MM.1S (cell line): ENCODE results near the gene MTARC2.

Experiments
- DNase-seq: peaks from one replicate; pipeline ENCODE4 v3.0.0-alpha.2; 2015
- H2AFZ ChIP-seq: fragments of 300-600 bp; sonication (generic); 2 replicates; pipeline ENCODE4 v1.6.0; 2016; ENCODE audit warnings: antibody characterized with exemption, low read length
- H3F3A ChIP-seq: fragments of 300-600 bp; sonication (generic); 2 replicates; pipeline ENCODE4 v1.6.1; 2016; ENCODE audit warnings: mild to moderate bottlenecking, antibody characterized with exemption, low read length, moderate library complexity, mixed read lengths; ENCODE audit not compliant: insufficient read depth
- H3K27ac ChIP-seq: fragments of 300-600 bp; sonication (generic); 2 replicates; pipeline ENCODE4 v1.5.1; 2016; ENCODE audit warnings: mild to moderate bottlenecking, low read length
- H3K27me3 ChIP-seq: fragments of 300-600 bp; sonication (generic); replicated peaks from 2 replicates; pipeline ENCODE4 v1.6.0; 2016; ENCODE audit warnings: low read length; ENCODE audit not compliant: insufficient read depth
- H3K36me3 ChIP-seq: fragments of 300-600 bp; sonication (generic); replicated peaks from 2 replicates; pipeline ENCODE4 v1.6.1; 2016; ENCODE audit warnings: mild to moderate bottlenecking, low read length, mixed read lengths; ENCODE audit not compliant: insufficient read depth
- H3K4me1 ChIP-seq: fragments of 300-600 bp; sonication (generic); 2 replicates; pipeline ENCODE4 v1.6.1; 2016; ENCODE audit warnings: low read length, mixed read lengths
- H3K4me2 ChIP-seq: fragments of 300-600 bp; sonication (generic); 2 replicates; pipeline ENCODE4 v1.6.0; 2016; ENCODE audit warnings: low read depth, low read length
- H3K4me3 ChIP-seq: fragments of 300-600 bp; sonication (generic); 2 replicates; pipeline ENCODE4 v1.5.1; 2016; ENCODE audit warnings: low read length, mixed read lengths
- H3K79me2 ChIP-seq: fragments of 300-600 bp; sonication (generic); 2 replicates; pipeline ENCODE4 v1.6.1; 2016; ENCODE audit warnings: mixed run types, low read length, mixed read lengths
- H3K9ac ChIP-seq: fragments of 300-600 bp; sonication (generic); 2 replicates; pipeline ENCODE4 v1.6.1; 2016; ENCODE audit warnings: low read length, mixed read lengths
- H3K9me2 ChIP-seq: fragments of 300-600 bp; sonication (generic); replicated peaks from 2 replicates; pipeline ENCODE4 v1.6.1; 2016; ENCODE audit warnings: mild to moderate bottlenecking, low read length, mixed read lengths; ENCODE audit not compliant: insufficient read depth
- H3K9me3 ChIP-seq: fragments of 300-600 bp; sonication (generic); replicated peaks from 2 replicates; pipeline ENCODE4 v1.6.1; 2016; ENCODE audit warnings: mild to moderate bottlenecking, low read length, mixed read lengths; ENCODE audit not compliant: insufficient read depth
- H4K20me1 ChIP-seq: fragments of 300-600 bp; sonication (generic); 2 replicates; pipeline ENCODE4 v1.6.1; 2016; ENCODE audit warnings: mild to moderate bottlenecking, low read length, moderate library complexity, mixed read lengths; ENCODE audit not compliant: insufficient read depth
- EZH2 ChIP-seq: fragments of 300-600 bp; sonication (generic); optimal IDR thresholded peaks from 2 replicates; pipeline ENCODE3; 2017; ENCODE audit warnings: low read depth, mild to moderate bottlenecking, antibody characterized with exemption, low read length, mixed read lengths
- EZH2phosphoT487 ChIP-seq: fragments of 300-600 bp; sonication (generic); IDR thresholded peaks from 2 replicates; pipeline ENCODE4 v1.6.1; 2018; ENCODE audit warnings: antibody characterized with exemption, low read length
- TF ChIP-seq, protein P1 (sequence below): fragments of 300-600 bp; sonication (generic); IDR thresholded peaks from 2 replicates; pipeline ENCODE4 v1.5.1; 2016; ENCODE audit warnings: antibody characterized with exemption, low read length, mixed read lengths

Gene MTARC2

DNA sequence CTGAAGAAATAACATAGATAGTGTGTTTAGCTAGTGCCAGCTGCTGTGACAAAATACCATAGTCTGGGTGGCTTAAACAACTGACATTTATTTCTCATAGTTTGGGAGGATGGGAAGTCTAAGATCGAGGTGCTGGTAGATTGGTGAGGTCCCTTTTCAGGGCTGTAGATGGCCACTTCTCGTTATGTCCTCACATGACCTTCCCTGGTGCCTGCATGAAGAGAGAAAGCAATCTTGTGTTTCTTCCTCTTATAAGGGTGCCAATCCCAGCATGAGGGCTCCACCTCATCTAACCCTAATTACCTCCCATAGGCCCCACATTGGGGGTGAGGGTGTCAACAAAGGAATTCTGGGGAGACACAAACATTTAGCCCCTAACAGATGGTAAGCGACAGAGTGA lies 9.3 kb downstream of the MTARC2 start:
- Histone ChIP-seq H3K79me2 (peaks cover 7% of the 10 kb centered on the region), H3K9me2 (no peaks in the 10 kb centered on the region), H3K4me2 (no peak overlapping the region), H3K9me3 (no peaks in the 10 kb centered on the region), H3K36me3 (no peaks in the 10 kb centered on the region), H3K9ac (no peak overlapping the region), H3K4me3 (no peak overlapping the region), H3K27ac (no peak overlapping the region), H3K4me1 (no peaks in the 10 kb centered on the region), H3F3A (no peaks in the 10 kb centered on the region), H2AFZ (no peak overlapping the region), H3K27me3 (no peaks in the 10 kb centered on the region), H4K20me1 (no peaks in the 10 kb centered on the region)
- DNase-seq = no peak
- TF ChIP-seq EZH2phosphoT487 = no peak
- TF ChIP-seq EZH2 = no peak
- TF ChIP-seq, protein P1, sequence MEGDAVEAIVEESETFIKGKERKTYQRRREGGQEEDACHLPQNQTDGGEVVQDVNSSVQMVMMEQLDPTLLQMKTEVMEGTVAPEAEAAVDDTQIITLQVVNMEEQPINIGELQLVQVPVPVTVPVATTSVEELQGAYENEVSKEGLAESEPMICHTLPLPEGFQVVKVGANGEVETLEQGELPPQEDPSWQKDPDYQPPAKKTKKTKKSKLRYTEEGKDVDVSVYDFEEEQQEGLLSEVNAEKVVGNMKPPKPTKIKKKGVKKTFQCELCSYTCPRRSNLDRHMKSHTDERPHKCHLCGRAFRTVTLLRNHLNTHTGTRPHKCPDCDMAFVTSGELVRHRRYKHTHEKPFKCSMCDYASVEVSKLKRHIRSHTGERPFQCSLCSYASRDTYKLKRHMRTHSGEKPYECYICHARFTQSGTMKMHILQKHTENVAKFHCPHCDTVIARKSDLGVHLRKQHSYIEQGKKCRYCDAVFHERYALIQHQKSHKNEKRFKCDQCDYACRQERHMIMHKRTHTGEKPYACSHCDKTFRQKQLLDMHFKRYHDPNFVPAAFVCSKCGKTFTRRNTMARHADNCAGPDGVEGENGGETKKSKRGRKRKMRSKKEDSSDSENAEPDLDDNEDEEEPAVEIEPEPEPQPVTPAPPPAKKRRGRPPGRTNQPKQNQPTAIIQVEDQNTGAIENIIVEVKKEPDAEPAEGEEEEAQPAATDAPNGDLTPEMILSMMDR = no peak

DNA sequence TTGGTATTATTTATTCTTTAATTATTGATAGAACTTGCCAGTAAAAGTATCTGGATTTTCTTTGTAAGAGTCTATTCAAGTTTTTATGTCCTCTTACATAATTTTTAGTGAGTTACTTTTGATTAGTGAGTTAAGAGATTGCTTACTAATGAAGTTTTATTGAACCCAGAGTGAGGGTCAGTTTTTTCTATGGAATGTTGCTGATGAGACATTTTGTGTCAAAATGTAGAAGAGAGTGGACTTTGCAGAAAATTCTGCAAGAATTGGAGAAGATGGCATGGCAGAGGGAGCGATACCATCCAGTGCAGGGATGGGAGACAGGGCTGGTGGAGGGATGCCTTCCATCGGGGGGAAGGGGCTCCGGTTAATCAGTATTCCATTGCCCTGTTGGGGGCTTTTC lies 11.0 kb downstream of the MTARC2 start:
- H4K20me1 ChIP-seq = no peaks in the 10 kb centered on the region
- no peak overlapping the region for H3K9ac ChIP-seq
- no peaks in the 10 kb centered on the region for H3K9me2 ChIP-seq
- no peaks in the 10 kb centered on the region for H3K27me3 ChIP-seq
- no peaks in the 10 kb centered on the region for H3K79me2 ChIP-seq
- TF ChIP-seq, protein P1 = no peak
- TF ChIP-seq EZH2phosphoT487 (no peak), EZH2 (no peak)
- H3K27ac ChIP-seq = no peak overlapping the region
- H2AFZ ChIP-seq = no peak overlapping the region
- H3K4me3 ChIP-seq = no peak overlapping the region
- DNase-seq = no peak
- H3K9me3 ChIP-seq = no peaks in the 10 kb centered on the region
- H3K4me1 ChIP-seq = no peaks in the 10 kb centered on the region
- H3F3A ChIP-seq = no peaks in the 10 kb centered on the region
- H3K36me3 ChIP-seq = no peaks in the 10 kb centered on the region
- H3K4me2 ChIP-seq = no peak overlapping the region

DNA sequence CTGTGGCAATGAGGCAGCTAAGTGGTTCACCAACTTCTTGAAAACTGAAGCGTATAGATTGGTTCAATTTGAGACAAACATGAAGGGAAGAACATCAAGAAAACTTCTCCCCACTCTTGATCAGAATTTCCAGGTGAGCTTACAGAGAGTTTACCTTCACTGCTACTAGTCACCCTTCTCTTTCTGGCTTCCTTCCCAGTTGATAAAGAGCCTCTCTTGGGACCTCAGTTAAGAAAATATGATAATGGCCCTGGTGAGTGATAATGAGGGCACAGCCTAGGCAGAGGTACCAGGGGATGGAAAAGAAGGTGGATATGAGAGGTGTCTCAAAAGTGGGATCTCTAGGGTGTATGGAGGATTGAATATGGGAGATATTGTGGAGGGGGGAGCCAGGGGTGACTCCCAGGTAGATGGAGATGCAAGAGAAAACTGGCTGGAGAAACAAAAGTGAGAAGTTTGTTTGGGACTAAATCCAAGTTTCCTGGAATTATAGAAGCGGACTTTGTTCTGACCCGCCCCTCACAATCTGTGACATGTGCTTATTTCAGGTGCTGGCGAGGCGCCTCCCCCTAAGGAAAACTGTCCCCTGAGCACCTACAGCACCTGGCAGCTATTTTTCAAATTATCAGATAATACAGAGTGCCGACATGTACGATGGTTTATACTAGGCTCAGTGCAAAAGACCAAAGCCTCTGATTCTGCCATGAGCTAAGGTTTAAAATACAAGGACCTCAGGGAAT lies 13.7 kb downstream of the MTARC2 start:
- Histone ChIP-seq H3K9me3 (no peaks in the 10 kb centered on the region), H3K4me2 (no peak overlapping the region), H3K4me1 (no peaks in the 10 kb centered on the region), H4K20me1 (no peaks in the 10 kb centered on the region), H2AFZ (no peak overlapping the region), H3K27me3 (no peaks in the 10 kb centered on the region), H3K4me3 (no peak overlapping the region), H3K9ac (no peak overlapping the region), H3K79me2 (no peaks in the 10 kb centered on the region), H3K36me3 (no peaks in the 10 kb centered on the region), H3K27ac (no peak overlapping the region), H3F3A (no peaks in the 10 kb centered on the region), H3K9me2 (no peaks in the 10 kb centered on the region)
- TF ChIP-seq EZH2 (no peak), EZH2phosphoT487 (no peak)
- TF ChIP-seq, protein P1 = no peak
- DNase-seq = no peak
